Measurements from ENCODE around the gene PARD3. TPM values are rescaled to one million over a fixed set of nuclear protein-coding genes. Genes with fewer than 3 reads are reported as not detected.

Gene PARD3
- total RNA-seq, 3 donors from 2014 or later (not counting 1 experiment from before 2014, with no cell fraction given), result 0.14 to 0.49 (median 0.38) TPM

DNA sequence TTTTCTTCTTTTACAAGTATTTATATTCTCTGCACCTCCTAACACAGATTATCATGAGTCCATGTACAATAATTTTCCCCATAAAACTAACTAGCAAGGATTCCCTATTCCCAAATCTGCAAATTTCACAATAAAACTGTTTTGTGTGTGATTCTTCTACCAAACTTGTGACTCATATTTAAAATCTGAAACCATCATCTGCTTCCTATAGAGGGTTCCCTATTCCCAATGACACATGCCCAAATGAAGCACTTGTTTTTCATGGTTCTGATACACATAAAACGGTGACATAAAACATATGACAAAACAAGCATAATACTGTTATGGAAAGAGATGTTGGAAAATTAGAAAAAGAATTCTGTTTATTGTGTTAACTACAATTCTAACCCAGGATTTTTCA lies 657.6 kb downstream of the PARD3 start:
- no peak for DNase-seq
- Histone ChIP-seq H3K36me3 (ENCODE audit: control insufficient read depth, insufficient read depth, low read length) (no peaks in the 10 kb centered on the region), H3K9me3 (ENCODE audit: control insufficient read depth, insufficient read depth, low read length) (no peaks in the 10 kb centered on the region), H3K27me3 (ENCODE audit: control insufficient read depth, insufficient read depth, low read length) (no peaks in the 10 kb centered on the region), H3K4me1 (ENCODE audit: control insufficient read depth, insufficient read depth, low read length) (no peaks in the 10 kb centered on the region), H3K4me3 (ENCODE audit: low read length) (no peak overlapping the region), H3K27ac (ENCODE audit: low read length) (no peak overlapping the region)
- Mint-ChIP-seq H3K27ac (no peak overlapping the region), H3K27me3 (ENCODE audit: low read depth in 2 of 2) (peaks cover 4 to 18% of the 10 kb centered on the region in 2 donors), H3K9me3 (no peaks in the 10 kb centered on the region), H3K36me3 (no peaks in the 10 kb centered on the region), H3K4me1 (no peaks in the 10 kb centered on the region), H3K4me3 (no peak overlapping the region)
- WGBS (ENCODE audit: insufficient coverage), result no CpG with 5 or more reads among the region's 1 CpG
- intact Hi-C loops (cut with micrococcal nuclease), result no loop called here
- no peak for ATAC-seq
- TF ChIP-seq, protein P1, sequence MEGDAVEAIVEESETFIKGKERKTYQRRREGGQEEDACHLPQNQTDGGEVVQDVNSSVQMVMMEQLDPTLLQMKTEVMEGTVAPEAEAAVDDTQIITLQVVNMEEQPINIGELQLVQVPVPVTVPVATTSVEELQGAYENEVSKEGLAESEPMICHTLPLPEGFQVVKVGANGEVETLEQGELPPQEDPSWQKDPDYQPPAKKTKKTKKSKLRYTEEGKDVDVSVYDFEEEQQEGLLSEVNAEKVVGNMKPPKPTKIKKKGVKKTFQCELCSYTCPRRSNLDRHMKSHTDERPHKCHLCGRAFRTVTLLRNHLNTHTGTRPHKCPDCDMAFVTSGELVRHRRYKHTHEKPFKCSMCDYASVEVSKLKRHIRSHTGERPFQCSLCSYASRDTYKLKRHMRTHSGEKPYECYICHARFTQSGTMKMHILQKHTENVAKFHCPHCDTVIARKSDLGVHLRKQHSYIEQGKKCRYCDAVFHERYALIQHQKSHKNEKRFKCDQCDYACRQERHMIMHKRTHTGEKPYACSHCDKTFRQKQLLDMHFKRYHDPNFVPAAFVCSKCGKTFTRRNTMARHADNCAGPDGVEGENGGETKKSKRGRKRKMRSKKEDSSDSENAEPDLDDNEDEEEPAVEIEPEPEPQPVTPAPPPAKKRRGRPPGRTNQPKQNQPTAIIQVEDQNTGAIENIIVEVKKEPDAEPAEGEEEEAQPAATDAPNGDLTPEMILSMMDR (IDR thresholded peaks at IDR 0.05), result no peak

DNA sequence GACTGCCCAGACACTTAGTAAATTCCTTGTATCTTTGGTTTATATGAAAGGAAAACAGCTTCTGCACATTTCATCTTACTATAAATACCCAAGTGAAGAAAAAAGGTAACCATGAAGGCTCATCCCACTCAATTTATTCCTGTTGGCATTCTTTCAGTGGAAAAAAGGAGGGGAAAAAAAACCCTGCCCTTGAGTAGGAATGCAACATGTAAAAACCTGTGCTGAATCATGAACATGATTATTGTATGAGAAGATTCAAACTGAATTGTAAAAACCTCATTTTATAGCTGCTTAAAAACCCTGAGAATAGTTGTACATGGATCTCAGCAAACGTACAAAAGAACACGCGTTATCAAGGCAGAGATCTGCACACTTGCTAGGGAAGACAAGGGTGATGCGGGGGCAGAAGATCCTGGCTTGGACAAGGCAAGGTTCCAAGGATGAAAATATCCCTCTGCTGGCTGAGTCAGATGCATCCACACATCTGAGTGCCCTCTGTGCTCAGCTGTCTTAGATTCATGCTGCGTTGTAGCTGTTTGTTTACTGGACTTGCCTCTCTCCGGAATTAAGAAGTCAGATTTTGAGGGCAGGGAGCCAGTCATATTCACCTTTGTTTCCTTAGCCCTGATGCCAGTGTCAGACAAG lies 658.2 kb downstream of the PARD3 start:
- H3K4me3 Mint-ChIP-seq, result no peak overlapping the region
- Histone ChIP-seq H3K4me3 (ENCODE audit: low read length) (no peak overlapping the region), H3K9me3 (ENCODE audit: control insufficient read depth, insufficient read depth, low read length) (no peaks in the 10 kb centered on the region), H3K4me1 (ENCODE audit: control insufficient read depth, insufficient read depth, low read length) (no peaks in the 10 kb centered on the region), H3K36me3 (ENCODE audit: control insufficient read depth, insufficient read depth, low read length) (no peaks in the 10 kb centered on the region), H3K27me3 (ENCODE audit: control insufficient read depth, insufficient read depth, low read length) (no peaks in the 10 kb centered on the region), H3K27ac (ENCODE audit: low read length) (no peak overlapping the region)
- ATAC-seq (no peak), DNase-seq (no peak)
- H3K4me1 Mint-ChIP-seq, result no peaks in the 10 kb centered on the region
- H3K27me3 Mint-ChIP-seq (ENCODE audit: low read depth in 2 of 2), result peaks cover 4 to 14% of the 10 kb centered on the region in 2 donors
- H3K27ac Mint-ChIP-seq, result no peak overlapping the region
- WGBS (ENCODE audit: insufficient coverage), result 91% methylated on average over 6 of the region's 6 CpGs
- no peaks in the 10 kb centered on the region for H3K9me3 Mint-ChIP-seq
- TF ChIP-seq, protein P1 (IDR thresholded peaks at IDR 0.05), result no peak
- intact Hi-C loops (cut with micrococcal nuclease), result no loop called here
- no peaks in the 10 kb centered on the region for H3K36me3 Mint-ChIP-seq

DNA sequence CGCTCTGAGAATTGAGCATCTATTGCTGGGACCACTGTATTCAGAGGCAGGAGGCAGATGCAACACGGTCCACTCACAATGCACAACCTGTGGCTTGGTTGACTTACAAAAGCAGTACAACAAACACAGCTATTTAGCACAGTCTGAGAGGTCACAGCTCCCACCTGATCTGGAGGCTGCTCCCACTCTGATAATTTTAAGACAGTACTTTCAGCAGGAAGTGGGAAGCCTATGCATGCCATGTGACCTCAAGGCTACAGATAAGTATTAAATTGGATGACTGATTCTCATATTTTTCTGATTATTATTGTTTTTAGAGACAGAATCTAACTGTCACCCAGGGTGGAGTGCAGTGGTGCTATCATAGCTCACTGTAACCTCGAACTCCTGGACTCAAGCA lies 659.3 kb downstream of the PARD3 start:
- ATAC-seq (no peak), DNase-seq (no peak)
- H3K9me3 Mint-ChIP-seq, result no peaks in the 10 kb centered on the region
- H3K4me3 Mint-ChIP-seq, result no peak overlapping the region
- no peaks in the 10 kb centered on the region for H3K4me1 Mint-ChIP-seq
- Histone ChIP-seq H3K9me3 (ENCODE audit: control insufficient read depth, insufficient read depth, low read length) (no peaks in the 10 kb centered on the region), H3K4me3 (ENCODE audit: low read length) (no peak overlapping the region), H3K36me3 (ENCODE audit: control insufficient read depth, insufficient read depth, low read length) (no peaks in the 10 kb centered on the region), H3K4me1 (ENCODE audit: control insufficient read depth, insufficient read depth, low read length) (no peaks in the 10 kb centered on the region), H3K27me3 (ENCODE audit: control insufficient read depth, insufficient read depth, low read length) (no peaks in the 10 kb centered on the region), H3K27ac (ENCODE audit: low read length) (no peak overlapping the region)
- intact Hi-C loops (cut with micrococcal nuclease), result no loop called here
- no peak overlapping the region for H3K27ac Mint-ChIP-seq
- peaks cover 4 to 14% of the 10 kb centered on the region in 2 donors for H3K27me3 Mint-ChIP-seq (ENCODE audit: low read depth in 2 of 2)
- no peaks in the 10 kb centered on the region for H3K36me3 Mint-ChIP-seq
- WGBS (ENCODE audit: insufficient coverage), result 77% methylated on average over 3 of the region's 3 CpGs
- TF ChIP-seq, protein P1 (IDR thresholded peaks at IDR 0.05), result no peak

DNA sequence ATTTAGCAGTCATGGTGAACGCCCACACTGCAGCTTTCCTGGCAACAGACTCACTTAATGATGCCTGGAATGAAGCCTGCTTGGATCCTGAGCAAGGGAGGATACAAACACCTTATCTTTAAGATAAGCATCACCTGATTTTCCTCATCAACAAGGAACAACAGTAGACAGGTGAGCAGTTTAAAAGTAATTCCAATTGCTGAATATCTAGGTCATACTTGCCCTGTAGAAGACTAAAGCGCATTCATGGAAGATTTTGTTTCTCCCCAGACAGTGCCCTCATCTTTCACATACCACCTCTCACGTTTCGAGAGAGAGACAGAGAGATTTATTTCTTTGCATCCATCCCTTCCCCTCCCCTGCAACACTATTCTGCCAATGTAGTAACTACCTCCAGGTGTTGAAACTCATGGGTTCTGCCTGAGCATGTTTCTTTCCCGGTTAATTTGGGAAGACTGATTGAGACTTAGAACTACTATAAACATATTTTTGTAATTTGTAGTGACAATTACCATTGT lies 660.7 kb downstream of the PARD3 start:
- Histone ChIP-seq H3K4me1 (ENCODE audit: control insufficient read depth, insufficient read depth, low read length) (no peaks in the 10 kb centered on the region), H3K27me3 (ENCODE audit: control insufficient read depth, insufficient read depth, low read length) (no peaks in the 10 kb centered on the region), H3K4me3 (ENCODE audit: low read length) (no peak overlapping the region), H3K9me3 (ENCODE audit: control insufficient read depth, insufficient read depth, low read length) (no peaks in the 10 kb centered on the region), H3K36me3 (ENCODE audit: control insufficient read depth, insufficient read depth, low read length) (no peaks in the 10 kb centered on the region), H3K27ac (ENCODE audit: low read length) (no peak overlapping the region)
- Mint-ChIP-seq H3K4me1 (no peaks in the 10 kb centered on the region), H3K27me3 (ENCODE audit: low read depth in 2 of 2) (peaks cover 6 to 14% of the 10 kb centered on the region in 2 donors), H3K36me3 (no peaks in the 10 kb centered on the region), H3K4me3 (no peak overlapping the region), H3K27ac (no peak overlapping the region), H3K9me3 (no peaks in the 10 kb centered on the region)
- WGBS (ENCODE audit: insufficient coverage), result 72% methylated on average over 4 of the region's 5 CpGs
- TF ChIP-seq, protein P1 (IDR thresholded peaks at IDR 0.05), result no peak
- DNase-seq, result no peak
- no peak for ATAC-seq
- intact Hi-C loops (cut with micrococcal nuclease), result no loop called here
